Astrocyte of the spinal cord (primary cell): Measurements from ENCODE around the gene APC.
"Not testable (repeated sequence)": the region's sequence is repeated elsewhere in the genome, so short reads cannot be mapped to it uniquely, and the experiment has no call there.

Source experiments
- DNase-seq: peaks from one replicate; pipeline ENCODE4 v3.0.0; 2011; ENCODE audit warnings: low read depth, low spot score
- H3K4me3 ChIP-seq: 2 replicates; pipeline ENCODE4 v1.5.1; 2011; ENCODE audit warnings: low read depth, mild to moderate bottlenecking, low read length, moderate library complexity
- CTCF ChIP-seq: IDR thresholded peaks from 2 replicates; pipeline ENCODE4 v1.5.1; 2012; ENCODE audit warnings: low read depth, mild to moderate bottlenecking, low read length, inconsistent platforms
- in situ Hi-C: cut with HindIII; loops from 2 replicates; pipeline ENCODE4 v1.10.0; 2017; ENCODE audit warnings: low sequenced_read_pairs

APC gene

GRCh38 chr5:112878760-112879159 lies 141.1 kb downstream of the APC start:
- in situ Hi-C loops, result no loop called here
- TF ChIP-seq CTCF, result no peak
- H3K4me3 ChIP-seq, result no peak overlapping the region
- peak; percentile 22 for DNase-seq

GRCh38 chr5:112880219-112880964 lies 142.7 kb downstream of the APC start:
- in situ Hi-C loops, result no loop called here
- H3K4me3 ChIP-seq, result no peak overlapping the region
- DNase-seq, result no peak
- TF ChIP-seq CTCF, result no peak

- DNase-seq, result no peak
- TF ChIP-seq CTCF, result no peak
- in situ Hi-C loops, result no loop called here
- H3K4me3 ChIP-seq, result no peak overlapping the region
These were observed 145.5 kb downstream of the APC start for GRCh38 chr5:112883192-112883591.

GRCh38 chr5:112885001-112885400 lies 147.3 kb downstream of the APC start:
- TF ChIP-seq CTCF, result no peak
- in situ Hi-C loops, result no loop called here

GRCh38 chr5:112886975-112887374 lies 149.3 kb downstream of the APC start:
- in situ Hi-C loops, result no loop called here
- TF ChIP-seq CTCF, result no peak
- H3K4me3 ChIP-seq, result no peak overlapping the region
- DNase-seq, result no peak

More at GRCh38 chr5:112885001-112885400, 147.3 kb downstream of the APC start:
- no peak for DNase-seq
- no peak overlapping the region for H3K4me3 ChIP-seq

- in situ Hi-C loops, DNase-seq, H3K4me3 ChIP-seq: not testable (repeated sequence)
These were observed 154.4 kb downstream of the APC start for GRCh38 chr5:112892066-112892465.

- DNase-seq, result no peak
- no peak for TF ChIP-seq CTCF
- in situ Hi-C loops, result no loop called here
- no peak overlapping the region for H3K4me3 ChIP-seq
These were observed 155.1 kb downstream of the APC start for GRCh38 chr5:112892776-112893175.
